ENCODE results near the gene RPS6KA4.

DNA sequence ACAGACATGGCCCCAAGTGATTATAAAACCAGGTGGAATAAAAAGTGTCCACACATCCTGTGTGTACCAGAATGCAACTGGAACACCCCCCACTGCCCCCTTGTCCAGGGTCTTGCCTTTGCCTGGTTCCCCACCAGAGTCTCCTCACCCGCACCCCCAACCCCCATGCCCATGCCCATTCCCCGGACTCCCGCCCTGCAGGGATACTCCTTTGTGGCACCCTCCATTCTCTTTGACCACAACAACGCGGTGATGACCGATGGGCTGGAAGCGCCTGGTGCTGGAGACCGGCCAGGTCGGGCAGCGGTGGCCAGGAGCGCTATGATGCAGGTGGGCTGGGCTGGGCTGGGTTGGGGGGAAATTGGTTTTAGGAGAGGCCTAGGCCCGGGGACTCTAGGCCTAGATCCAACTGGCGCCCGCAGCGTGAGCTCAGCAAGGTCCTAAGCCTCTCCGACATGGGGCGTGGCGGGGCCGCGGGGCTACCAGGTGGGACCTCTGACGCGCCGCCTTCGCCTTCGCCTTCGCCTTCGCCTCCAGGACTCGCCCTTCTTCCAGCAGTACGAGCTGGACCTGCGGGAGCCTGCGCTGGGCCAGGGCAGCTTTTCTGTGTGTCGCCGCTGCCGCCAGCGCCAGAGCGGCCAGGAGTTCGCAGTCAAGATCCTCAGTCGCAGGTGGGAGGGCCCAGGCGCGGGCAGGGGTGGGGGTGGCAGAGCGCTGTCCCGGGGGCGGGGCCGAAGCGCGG, 9.1 kb downstream of the RPS6KA4 start:
- TF ChIP-seq POLR2A (IDR thresholded peaks at IDR 0.05; ENCODE audit: low read length) (no peak), GATA1 (IDR thresholded peaks at IDR 0.05; ENCODE audit: low read depth, low read length) (no peak)

Data from erythroblast (primary cell).